Measurements from ENCODE around the gene HESX1. TPM values are rescaled to one million over a fixed set of nuclear protein-coding genes. Genes with fewer than 3 reads are reported as not detected.

Gene HESX1
- total RNA-seq, 4 donors from 2014 or later = 0.82 TPM; not detected in 3

DNA sequence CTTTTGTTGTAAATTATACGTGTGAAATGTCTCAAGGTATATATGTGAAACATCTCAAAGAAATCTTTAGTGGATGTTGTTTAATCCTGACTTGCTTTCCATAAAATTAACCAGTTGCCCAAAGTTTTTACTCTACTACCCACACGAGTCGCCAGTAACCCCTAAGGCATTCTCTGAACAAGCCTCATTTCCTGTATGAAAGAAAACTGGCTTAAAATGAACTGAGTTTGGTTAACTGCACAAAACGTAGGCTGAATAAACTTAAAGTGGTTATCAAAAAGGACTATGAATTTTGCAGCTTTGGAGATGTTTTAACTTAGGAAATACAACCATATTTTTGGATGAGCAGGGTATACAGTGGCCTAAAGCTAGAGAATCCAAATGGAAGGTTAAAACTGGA, 25.1 kb upstream of the HESX1 start:
- intact Hi-C loops (cut with DNase I; ENCODE audit: low total_unique reads) = loop anchor here (5.0 kb wide), 1 partner anchor 128 kb away; no protein-coding TSS in a partner anchor
- Histone ChIP-seq H3K27me3 (no peaks in the 10 kb centered on the region), H3K36me3 (no peaks in the 10 kb centered on the region), H3K4me1 (peaks cover 1 to 24% (median 20%) of the 10 kb centered on the region in 4 donors), H3K27ac (no peak overlapping the region), H3K9me3 (no peaks in the 10 kb centered on the region), H3K4me3 (no peak overlapping the region)
- TF ChIP-seq, protein P1, sequence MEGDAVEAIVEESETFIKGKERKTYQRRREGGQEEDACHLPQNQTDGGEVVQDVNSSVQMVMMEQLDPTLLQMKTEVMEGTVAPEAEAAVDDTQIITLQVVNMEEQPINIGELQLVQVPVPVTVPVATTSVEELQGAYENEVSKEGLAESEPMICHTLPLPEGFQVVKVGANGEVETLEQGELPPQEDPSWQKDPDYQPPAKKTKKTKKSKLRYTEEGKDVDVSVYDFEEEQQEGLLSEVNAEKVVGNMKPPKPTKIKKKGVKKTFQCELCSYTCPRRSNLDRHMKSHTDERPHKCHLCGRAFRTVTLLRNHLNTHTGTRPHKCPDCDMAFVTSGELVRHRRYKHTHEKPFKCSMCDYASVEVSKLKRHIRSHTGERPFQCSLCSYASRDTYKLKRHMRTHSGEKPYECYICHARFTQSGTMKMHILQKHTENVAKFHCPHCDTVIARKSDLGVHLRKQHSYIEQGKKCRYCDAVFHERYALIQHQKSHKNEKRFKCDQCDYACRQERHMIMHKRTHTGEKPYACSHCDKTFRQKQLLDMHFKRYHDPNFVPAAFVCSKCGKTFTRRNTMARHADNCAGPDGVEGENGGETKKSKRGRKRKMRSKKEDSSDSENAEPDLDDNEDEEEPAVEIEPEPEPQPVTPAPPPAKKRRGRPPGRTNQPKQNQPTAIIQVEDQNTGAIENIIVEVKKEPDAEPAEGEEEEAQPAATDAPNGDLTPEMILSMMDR (IDR thresholded peaks at IDR 0.05) = no peak
- no peak for TF ChIP-seq EP300 (IDR thresholded peaks at IDR 0.05; ENCODE audit: low read depth)
- TF ChIP-seq POLR2A (IDR thresholded peaks at IDR 0.05) = no peak
- no peak for TF ChIP-seq POLR2AphosphoS5 (IDR thresholded peaks at IDR 0.05)
- in situ Hi-C loops (cut with MboI; ENCODE audit: low pct_ligation_motif_present in 1 of 4, low pct_unique_long_range_greater_than_20kb in 1 of 4, low sequenced_read_pairs in 3 of 4) = no loop called here
- 77 to 83% methylated on average over 4 of the region's 4 CpGs for WGBS, 2 donors (ENCODE audit: low coverage in 1 of 2)
- no peak for DNase-seq

DNA sequence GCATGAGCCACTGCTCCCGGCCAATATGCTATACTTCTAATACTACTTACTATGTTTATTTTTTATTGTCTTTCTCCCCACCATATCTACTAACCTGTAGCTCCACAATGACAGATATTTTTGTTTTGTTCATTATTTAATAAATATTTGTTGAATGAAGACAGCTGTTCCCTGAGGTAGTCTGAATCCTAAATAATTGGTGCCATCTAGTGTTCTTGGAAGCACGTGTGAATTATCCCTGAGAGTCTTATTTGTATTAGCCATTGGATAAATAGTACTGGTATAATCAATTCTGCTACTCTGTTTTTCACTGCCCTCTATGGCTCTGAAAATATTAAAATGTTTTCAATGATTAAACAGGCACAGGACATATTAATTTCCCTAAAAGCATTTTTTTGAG, 22.1 kb upstream of the HESX1 start:
- TF ChIP-seq POLR2A (IDR thresholded peaks at IDR 0.05) = no peak
- no peak for TF ChIP-seq POLR2AphosphoS5 (IDR thresholded peaks at IDR 0.05)
- TF ChIP-seq, protein P1 (IDR thresholded peaks at IDR 0.05) = no peak
- no peak for TF ChIP-seq EP300 (IDR thresholded peaks at IDR 0.05; ENCODE audit: low read depth)
- Histone ChIP-seq H3K4me1 (peaks cover 0 to 8% (median 4%) of the 10 kb centered on the region in 4 donors), H3K27ac (no peak overlapping the region), H3K4me3 (no peak overlapping the region), H3K9me3 (no peaks in the 10 kb centered on the region), H3K36me3 (no peaks in the 10 kb centered on the region), H3K27me3 (no peaks in the 10 kb centered on the region)
- in situ Hi-C loops (cut with MboI; ENCODE audit: low pct_ligation_motif_present in 1 of 4, low pct_unique_long_range_greater_than_20kb in 1 of 4, low sequenced_read_pairs in 3 of 4) = no loop called here
- intact Hi-C loops (cut with DNase I; ENCODE audit: low total_unique reads) = loop anchor here (5.0 kb wide), 1 partner anchor 125 kb away; no protein-coding TSS in a partner anchor
- WGBS, 2 donors (ENCODE audit: low coverage in 1 of 2) = 56 to 68% methylated on average over 2 of the region's 2 CpGs
- no peak for DNase-seq

DNA sequence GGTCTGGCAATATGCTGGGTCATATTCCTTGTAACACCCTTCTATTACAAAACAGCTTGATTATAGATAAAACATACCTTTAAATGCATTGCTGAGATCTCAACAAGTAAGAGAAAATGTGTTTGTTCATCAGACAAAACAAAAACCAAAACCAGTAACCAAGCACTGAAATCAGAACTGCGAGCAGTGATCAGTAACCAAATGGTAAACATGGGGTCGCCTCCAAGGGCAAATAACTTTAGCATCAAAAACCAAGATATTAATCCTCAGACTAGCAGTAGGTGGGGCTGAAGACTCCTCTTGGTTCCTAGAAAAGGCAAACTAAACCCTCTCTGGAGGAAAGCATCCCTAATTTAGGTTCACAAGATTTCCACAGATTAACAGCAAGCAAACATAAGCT, 6.6 kb upstream of the HESX1 start:
- Histone ChIP-seq H3K36me3 (no peaks in the 10 kb centered on the region), H3K4me1 (no peaks in the 10 kb centered on the region), H3K4me3 (no peak overlapping the region), H3K9me3 (no peaks in the 10 kb centered on the region), H3K27me3 (no peaks in the 10 kb centered on the region), H3K27ac (no peak overlapping the region)
- TF ChIP-seq, protein P1 (IDR thresholded peaks at IDR 0.05) = no peak
- TF ChIP-seq POLR2A (IDR thresholded peaks at IDR 0.05) (no peak), POLR2AphosphoS5 (IDR thresholded peaks at IDR 0.05) (no peak), EP300 (IDR thresholded peaks at IDR 0.05; ENCODE audit: low read depth) (no peak)
- WGBS, 2 donors (ENCODE audit: low coverage in 1 of 2) = 63 to 82% methylated on average over 2 of the region's 2 CpGs
- DNase-seq = no peak
- in situ Hi-C loops (cut with MboI; ENCODE audit: low pct_ligation_motif_present in 1 of 4, low pct_unique_long_range_greater_than_20kb in 1 of 4, low sequenced_read_pairs in 3 of 4) (no loop called here), intact Hi-C loops (cut with DNase I; ENCODE audit: low total_unique reads) (no loop called here)

DNA sequence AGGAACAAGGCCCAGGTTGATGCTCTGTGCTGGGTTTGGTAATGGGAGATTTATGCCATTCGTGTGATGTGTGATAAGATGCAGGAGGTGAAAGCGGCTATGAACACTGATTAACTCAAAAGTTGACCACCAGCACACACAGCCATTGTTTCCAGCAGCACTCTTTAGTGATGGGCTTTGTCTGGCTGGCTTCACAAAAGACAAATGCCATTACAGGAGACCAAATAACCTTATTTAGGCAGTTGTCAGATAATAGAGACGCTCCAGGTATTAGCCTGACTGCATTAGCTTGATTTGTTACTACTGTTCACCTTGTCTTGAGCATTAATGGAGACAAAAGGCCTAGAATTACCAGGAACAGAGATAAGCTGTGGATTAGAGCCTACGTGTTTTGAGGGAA, 5.1 kb downstream of the HESX1 start:
- intact Hi-C loops (cut with DNase I; ENCODE audit: low total_unique reads) (no loop called here), in situ Hi-C loops (cut with MboI; ENCODE audit: low pct_ligation_motif_present in 1 of 4, low pct_unique_long_range_greater_than_20kb in 1 of 4, low sequenced_read_pairs in 3 of 4) (no loop called here)
- no peaks in the 10 kb centered on the region for H3K36me3 ChIP-seq
- H3K9me3 ChIP-seq = no peaks in the 10 kb centered on the region
- no peak for TF ChIP-seq POLR2AphosphoS5 (IDR thresholded peaks at IDR 0.05)
- no peak for TF ChIP-seq POLR2A (IDR thresholded peaks at IDR 0.05)
- TF ChIP-seq EP300 (IDR thresholded peaks at IDR 0.05; ENCODE audit: low read depth) = no peak
- TF ChIP-seq, protein P1 (IDR thresholded peaks at IDR 0.05) = no peak
- H3K4me1 ChIP-seq = no peaks in the 10 kb centered on the region
- 91 to 93% methylated on average over 2 to 4 of the region's 4 CpGs for WGBS, 2 donors (ENCODE audit: low coverage in 1 of 2)
- peaks cover 6% of the 10 kb centered on the region for H3K27me3 ChIP-seq
- no peak overlapping the region for H3K27ac ChIP-seq
- DNase-seq = no peak
- no peak overlapping the region for H3K4me3 ChIP-seq
